ENCODE data around the gene LAMA4.
A peak's percentile ranks its signal among the peaks of the same experiment; 100 is the strongest.

The LAMA4 gene

GRCh38 chr6:112253841-112254816, at the start of gene LAMA4:
LAMA4 (minus strand) TSS chr6:112254567; CDS start chr6:112254150, 417 bp downstream.
- no peak for DNase-seq (ENCODE audit: low read depth, low spot score)
- TF ChIP-seq EZH2 (IDR thresholded peaks at IDR 0.05) (no peak), POLR2AphosphoS5 (IDR thresholded peaks at IDR 0.05; ENCODE audit: borderline replicate concordance, low read depth, low read length) (no peak), FOXP2 (optimal IDR thresholded peaks at IDR 0.05; ENCODE audit: control extremely low read depth, extremely low read length, insufficient read depth) (no peak)
- Histone ChIP-seq H3K36me3 (ENCODE audit: insufficient read depth, low read length) (no peaks in the 10 kb centered on the region), H3K27ac (no peak within 1 kb of the TSS), H3K9me3 (ENCODE audit: low read depth, low read length) (no peaks in the 10 kb centered on the region), H3K4me3 (peak within 1 kb of the TSS; percentile 73), H3K9ac (ENCODE audit: insufficient read length) (peak within 1 kb of the TSS; percentile 17)

- no peak overlapping the region for H3K27ac ChIP-seq
- no peak for DNase-seq (ENCODE audit: low read depth, low spot score)
- H3K9ac ChIP-seq (ENCODE audit: insufficient read length), result no peak overlapping the region
- TF ChIP-seq FOXP2 (optimal IDR thresholded peaks at IDR 0.05; ENCODE audit: control extremely low read depth, extremely low read length, insufficient read depth) (no peak), POLR2AphosphoS5 (IDR thresholded peaks at IDR 0.05; ENCODE audit: borderline replicate concordance, low read depth, low read length) (no peak), EZH2 (IDR thresholded peaks at IDR 0.05) (no peak)
- no peaks in the 10 kb centered on the region for H3K9me3 ChIP-seq (ENCODE audit: low read depth, low read length)
- no peak overlapping the region for H3K4me3 ChIP-seq
- no peaks in the 10 kb centered on the region for H3K36me3 ChIP-seq (ENCODE audit: insufficient read depth, low read length)
These were observed 47.9 kb upstream of the LAMA4 start for GRCh38 chr6:112302142-112302705.

- no peak for DNase-seq (ENCODE audit: low read depth, low spot score)
- Histone ChIP-seq H3K36me3 (ENCODE audit: insufficient read depth, low read length) (no peaks in the 10 kb centered on the region), H3K4me3 (no peak overlapping the region), H3K27ac (no peak overlapping the region), H3K9me3 (ENCODE audit: low read depth, low read length) (no peaks in the 10 kb centered on the region), H3K9ac (ENCODE audit: insufficient read length) (no peak overlapping the region)
- TF ChIP-seq FOXP2 (optimal IDR thresholded peaks at IDR 0.05; ENCODE audit: control extremely low read depth, extremely low read length, insufficient read depth) (no peak), POLR2AphosphoS5 (IDR thresholded peaks at IDR 0.05; ENCODE audit: borderline replicate concordance, low read depth, low read length) (no peak), EZH2 (IDR thresholded peaks at IDR 0.05) (no peak)
These were observed 46.5 kb upstream of the LAMA4 start for GRCh38 chr6:112300896-112301295.

- no peak for TF ChIP-seq FOXP2 (optimal IDR thresholded peaks at IDR 0.05; ENCODE audit: control extremely low read depth, extremely low read length, insufficient read depth)
- no peak for TF ChIP-seq EZH2 (IDR thresholded peaks at IDR 0.05)
- TF ChIP-seq POLR2AphosphoS5 (IDR thresholded peaks at IDR 0.05; ENCODE audit: borderline replicate concordance, low read depth, low read length), result no peak
- Histone ChIP-seq H3K36me3 (ENCODE audit: insufficient read depth, low read length) (no peaks in the 10 kb centered on the region), H3K9ac (ENCODE audit: insufficient read length) (no peak overlapping the region), H3K4me3 (no peak overlapping the region), H3K27ac (no peak overlapping the region), H3K9me3 (ENCODE audit: low read depth, low read length) (no peaks in the 10 kb centered on the region)
- DNase-seq (ENCODE audit: low read depth, low spot score), result no peak
These were observed 44.5 kb upstream of the LAMA4 start for GRCh38 chr6:112298816-112299281.

GRCh38 chr6:112298021-112298745, 43.8 kb upstream of the LAMA4 start:
- no peak overlapping the region for H3K9ac ChIP-seq (ENCODE audit: insufficient read length)
- H3K9me3 ChIP-seq (ENCODE audit: low read depth, low read length), result no peaks in the 10 kb centered on the region
- TF ChIP-seq POLR2AphosphoS5 (IDR thresholded peaks at IDR 0.05; ENCODE audit: borderline replicate concordance, low read depth, low read length), result no peak
- no peak for TF ChIP-seq FOXP2 (optimal IDR thresholded peaks at IDR 0.05; ENCODE audit: control extremely low read depth, extremely low read length, insufficient read depth)
- no peak for TF ChIP-seq EZH2 (IDR thresholded peaks at IDR 0.05)
- no peaks in the 10 kb centered on the region for H3K36me3 ChIP-seq (ENCODE audit: insufficient read depth, low read length)
- DNase-seq (ENCODE audit: low read depth, low spot score), result no peak
- no peak overlapping the region for H3K4me3 ChIP-seq
- H3K27ac ChIP-seq, result no peak overlapping the region

GRCh38 chr6:112296694-112297093, 42.3 kb upstream of the LAMA4 start:
- Histone ChIP-seq H3K4me3 (no peak overlapping the region), H3K9ac (ENCODE audit: insufficient read length) (no peak overlapping the region), H3K9me3 (ENCODE audit: low read depth, low read length) (no peaks in the 10 kb centered on the region), H3K27ac (no peak overlapping the region), H3K36me3 (ENCODE audit: insufficient read depth, low read length) (no peaks in the 10 kb centered on the region)
- no peak for DNase-seq (ENCODE audit: low read depth, low spot score)
- TF ChIP-seq POLR2AphosphoS5 (IDR thresholded peaks at IDR 0.05; ENCODE audit: borderline replicate concordance, low read depth, low read length), result no peak
- no peak for TF ChIP-seq EZH2 (IDR thresholded peaks at IDR 0.05)
- no peak for TF ChIP-seq FOXP2 (optimal IDR thresholded peaks at IDR 0.05; ENCODE audit: control extremely low read depth, extremely low read length, insufficient read depth)

GRCh38 chr6:112296122-112296521, 41.8 kb upstream of the LAMA4 start:
- DNase-seq (ENCODE audit: low read depth, low spot score), result no peak
- H3K27ac ChIP-seq, result no peak overlapping the region
- H3K9ac ChIP-seq (ENCODE audit: insufficient read length), result no peak overlapping the region
- no peaks in the 10 kb centered on the region for H3K9me3 ChIP-seq (ENCODE audit: low read depth, low read length)
- no peaks in the 10 kb centered on the region for H3K36me3 ChIP-seq (ENCODE audit: insufficient read depth, low read length)
- TF ChIP-seq EZH2 (IDR thresholded peaks at IDR 0.05) (no peak), FOXP2 (optimal IDR thresholded peaks at IDR 0.05; ENCODE audit: control extremely low read depth, extremely low read length, insufficient read depth) (no peak), POLR2AphosphoS5 (IDR thresholded peaks at IDR 0.05; ENCODE audit: borderline replicate concordance, low read depth, low read length) (no peak)
- no peak overlapping the region for H3K4me3 ChIP-seq

Measured in SK-N-MC (cell line).